ENCODE data around the gene TSPAN9.

The TSPAN9 gene

GRCh38 chr12:3145033-3145432 is 67.9 kb downstream of the TSPAN9 start:
- H3K4me3 ChIP-seq (ENCODE audit: low read depth, low read length), result no peak overlapping the region
- H3K36me3 ChIP-seq, result no peaks in the 10 kb centered on the region; the same call in 1 of the 2 replicates
- H3K27me3 ChIP-seq (ENCODE audit: insufficient read depth, low read depth, severe bottlenecking), result no peaks in the 10 kb centered on the region
- DNase-seq, result no peak
- peak overlapping the region; percentile 15; the same call in 1 of the 2 replicates for H3K27ac ChIP-seq
- peaks cover 9% of the 10 kb centered on the region for H3K9me3 ChIP-seq (ENCODE audit: severe bottlenecking)
- TF ChIP-seq CTCF (IDR thresholded peaks at IDR 0.05; ENCODE audit: low read depth, low read length), result no peak

GRCh38 chr12:3145546-3146310 is 68.5 kb downstream of the TSPAN9 start:
- Histone ChIP-seq H3K9me3 (ENCODE audit: severe bottlenecking) (peaks cover 9% of the 10 kb centered on the region), H3K4me3 (ENCODE audit: low read depth, low read length) (no peak overlapping the region), H3K36me3 (no peaks in the 10 kb centered on the region; the same call in 1 of the 2 replicates), H3K27me3 (ENCODE audit: insufficient read depth, low read depth, severe bottlenecking) (no peaks in the 10 kb centered on the region), H3K27ac (peak overlapping the region; percentile 15; the same call in 1 of the 2 replicates)
- no peak for TF ChIP-seq CTCF (IDR thresholded peaks at IDR 0.05; ENCODE audit: low read depth, low read length)
- DNase-seq, result no peak

- no peaks in the 10 kb centered on the region for H3K27me3 ChIP-seq (ENCODE audit: insufficient read depth, low read depth, severe bottlenecking)
- H3K36me3 ChIP-seq, result no peaks in the 10 kb centered on the region; the same call in 1 of the 2 replicates
- H3K4me3 ChIP-seq (ENCODE audit: low read depth, low read length), result no peak overlapping the region
- no peak overlapping the region for H3K27ac ChIP-seq
- peaks cover 9% of the 10 kb centered on the region for H3K9me3 ChIP-seq (ENCODE audit: severe bottlenecking)
- no peak for TF ChIP-seq CTCF (IDR thresholded peaks at IDR 0.05; ENCODE audit: low read depth, low read length)
- DNase-seq, result no peak
Observed at GRCh38 chr12:3147260-3147659, 70.1 kb downstream of the TSPAN9 start.

- no peak for TF ChIP-seq CTCF (IDR thresholded peaks at IDR 0.05; ENCODE audit: low read depth, low read length)
- H3K27me3 ChIP-seq (ENCODE audit: insufficient read depth, low read depth, severe bottlenecking), result no peaks in the 10 kb centered on the region
- no peak for DNase-seq
- H3K9me3 ChIP-seq (ENCODE audit: severe bottlenecking), result peaks cover 8% of the 10 kb centered on the region
- no peak overlapping the region for H3K27ac ChIP-seq
- no peaks in the 10 kb centered on the region; the same call in 1 of the 2 replicates for H3K36me3 ChIP-seq
- no peak overlapping the region for H3K4me3 ChIP-seq (ENCODE audit: low read depth, low read length)
Observed at GRCh38 chr12:3148366-3149000, 71.3 kb downstream of the TSPAN9 start.

GRCh38 chr12:3149515-3150307 is 72.5 kb downstream of the TSPAN9 start:
- Histone ChIP-seq H3K27ac (no peak overlapping the region), H3K36me3 (no peaks in the 10 kb centered on the region; the same call in 1 of the 2 replicates), H3K9me3 (ENCODE audit: severe bottlenecking) (no peaks in the 10 kb centered on the region), H3K4me3 (ENCODE audit: low read depth, low read length) (no peak overlapping the region), H3K27me3 (ENCODE audit: insufficient read depth, low read depth, severe bottlenecking) (no peaks in the 10 kb centered on the region)
- no peak for DNase-seq
- TF ChIP-seq CTCF (IDR thresholded peaks at IDR 0.05; ENCODE audit: low read depth, low read length), result no peak

All from WERI-Rb-1 (cell line).